ENCODE measurements around the gene ZNF530.

Gene ZNF530

DNA sequence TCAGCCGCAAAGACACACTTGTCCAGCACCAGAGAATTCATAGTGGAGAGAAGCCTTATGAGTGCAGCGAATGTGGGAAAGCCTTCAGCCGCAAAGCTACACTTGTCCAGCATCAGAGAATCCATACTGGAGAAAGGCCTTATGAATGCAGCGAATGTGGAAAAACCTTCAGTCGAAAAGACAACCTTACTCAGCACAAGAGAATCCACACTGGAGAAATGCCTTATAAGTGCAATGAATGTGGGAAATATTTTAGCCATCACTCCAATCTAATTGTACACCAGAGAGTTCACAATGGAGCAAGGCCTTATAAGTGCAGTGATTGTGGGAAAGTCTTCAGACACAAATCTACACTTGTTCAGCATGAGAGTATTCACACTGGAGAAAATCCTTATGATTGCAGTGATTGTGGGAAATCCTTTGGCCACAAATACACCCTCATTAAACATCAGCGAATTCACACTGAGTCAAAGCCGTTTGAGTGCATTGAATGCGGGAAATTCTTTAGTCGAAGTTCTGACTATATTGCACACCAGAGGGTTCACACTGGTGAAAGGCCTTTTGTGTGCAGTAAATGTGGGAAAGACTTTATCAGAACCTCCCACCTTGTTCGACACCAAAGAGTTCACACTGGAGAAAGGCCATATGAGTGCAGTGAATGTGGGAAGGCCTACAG, 21.1 kb downstream of the ZNF530 start:
- Histone ChIP-seq H3K4me3 (ENCODE audit: low read length) (no peak overlapping the region), H3K36me3 (ENCODE audit: control insufficient read depth, low read length) (peaks cover 39% of the 10 kb centered on the region), H3K27me3 (ENCODE audit: control insufficient read depth, low read length) (no peaks in the 10 kb centered on the region), H3K27ac (ENCODE audit: low read depth, low read length) (no peak overlapping the region), H3K9me2 (replicated peaks; ENCODE audit: control insufficient read depth, low read length) (no peaks in the 10 kb centered on the region), H3K79me2 (ENCODE audit: control insufficient read depth, low read length) (no peaks in the 10 kb centered on the region), H3K4me2 (ENCODE audit: low read length) (no peak overlapping the region), H4K20me1 (ENCODE audit: control insufficient read depth, insufficient read depth, low read depth, low read length) (no peaks in the 10 kb centered on the region), H3K9me3 (ENCODE audit: control insufficient read depth, insufficient read depth, low read length) (peaks cover 65% of the 10 kb centered on the region), H3K4me1 (ENCODE audit: control insufficient read depth, low read length) (no peaks in the 10 kb centered on the region), H3F3A (ENCODE audit: control insufficient read depth, insufficient read depth) (no peaks in the 10 kb centered on the region)
- TF ChIP-seq, protein P1, sequence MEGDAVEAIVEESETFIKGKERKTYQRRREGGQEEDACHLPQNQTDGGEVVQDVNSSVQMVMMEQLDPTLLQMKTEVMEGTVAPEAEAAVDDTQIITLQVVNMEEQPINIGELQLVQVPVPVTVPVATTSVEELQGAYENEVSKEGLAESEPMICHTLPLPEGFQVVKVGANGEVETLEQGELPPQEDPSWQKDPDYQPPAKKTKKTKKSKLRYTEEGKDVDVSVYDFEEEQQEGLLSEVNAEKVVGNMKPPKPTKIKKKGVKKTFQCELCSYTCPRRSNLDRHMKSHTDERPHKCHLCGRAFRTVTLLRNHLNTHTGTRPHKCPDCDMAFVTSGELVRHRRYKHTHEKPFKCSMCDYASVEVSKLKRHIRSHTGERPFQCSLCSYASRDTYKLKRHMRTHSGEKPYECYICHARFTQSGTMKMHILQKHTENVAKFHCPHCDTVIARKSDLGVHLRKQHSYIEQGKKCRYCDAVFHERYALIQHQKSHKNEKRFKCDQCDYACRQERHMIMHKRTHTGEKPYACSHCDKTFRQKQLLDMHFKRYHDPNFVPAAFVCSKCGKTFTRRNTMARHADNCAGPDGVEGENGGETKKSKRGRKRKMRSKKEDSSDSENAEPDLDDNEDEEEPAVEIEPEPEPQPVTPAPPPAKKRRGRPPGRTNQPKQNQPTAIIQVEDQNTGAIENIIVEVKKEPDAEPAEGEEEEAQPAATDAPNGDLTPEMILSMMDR (IDR thresholded peaks at IDR 0.05; ENCODE audit: low read depth, low read length, poor library complexity, severe bottlenecking), result no peak
- no peak for TF ChIP-seq EZH2phosphoT487 (IDR thresholded peaks at IDR 0.05; ENCODE audit: borderline replicate concordance, low read length)

GRCh38 chr19:57623091-57623490, 23.4 kb downstream of the ZNF530 start:
- no peaks in the 10 kb centered on the region for H3K4me1 ChIP-seq (ENCODE audit: control insufficient read depth, low read length)
- no peaks in the 10 kb centered on the region for H3F3A ChIP-seq (ENCODE audit: control insufficient read depth, insufficient read depth)
- H3K36me3 ChIP-seq (ENCODE audit: control insufficient read depth, low read length), result peaks cover 30% of the 10 kb centered on the region
- H3K79me2 ChIP-seq (ENCODE audit: control insufficient read depth, low read length), result no peaks in the 10 kb centered on the region
- no peaks in the 10 kb centered on the region for H4K20me1 ChIP-seq (ENCODE audit: control insufficient read depth, insufficient read depth, low read depth, low read length)
- H3K4me3 ChIP-seq (ENCODE audit: low read length), result no peak overlapping the region
- H3K9me3 ChIP-seq (ENCODE audit: control insufficient read depth, insufficient read depth, low read length), result peaks cover 44% of the 10 kb centered on the region
- no peak overlapping the region for H3K4me2 ChIP-seq (ENCODE audit: low read length)
- H3K9me2 ChIP-seq (replicated peaks; ENCODE audit: control insufficient read depth, low read length), result no peaks in the 10 kb centered on the region
- no peak for TF ChIP-seq EZH2phosphoT487 (IDR thresholded peaks at IDR 0.05; ENCODE audit: borderline replicate concordance, low read length)
- TF ChIP-seq, protein P1 (IDR thresholded peaks at IDR 0.05; ENCODE audit: low read depth, low read length, poor library complexity, severe bottlenecking), result no peak
- no peaks in the 10 kb centered on the region for H3K27me3 ChIP-seq (ENCODE audit: control insufficient read depth, low read length)
- no peak overlapping the region for H3K27ac ChIP-seq (ENCODE audit: low read depth, low read length)

DNA sequence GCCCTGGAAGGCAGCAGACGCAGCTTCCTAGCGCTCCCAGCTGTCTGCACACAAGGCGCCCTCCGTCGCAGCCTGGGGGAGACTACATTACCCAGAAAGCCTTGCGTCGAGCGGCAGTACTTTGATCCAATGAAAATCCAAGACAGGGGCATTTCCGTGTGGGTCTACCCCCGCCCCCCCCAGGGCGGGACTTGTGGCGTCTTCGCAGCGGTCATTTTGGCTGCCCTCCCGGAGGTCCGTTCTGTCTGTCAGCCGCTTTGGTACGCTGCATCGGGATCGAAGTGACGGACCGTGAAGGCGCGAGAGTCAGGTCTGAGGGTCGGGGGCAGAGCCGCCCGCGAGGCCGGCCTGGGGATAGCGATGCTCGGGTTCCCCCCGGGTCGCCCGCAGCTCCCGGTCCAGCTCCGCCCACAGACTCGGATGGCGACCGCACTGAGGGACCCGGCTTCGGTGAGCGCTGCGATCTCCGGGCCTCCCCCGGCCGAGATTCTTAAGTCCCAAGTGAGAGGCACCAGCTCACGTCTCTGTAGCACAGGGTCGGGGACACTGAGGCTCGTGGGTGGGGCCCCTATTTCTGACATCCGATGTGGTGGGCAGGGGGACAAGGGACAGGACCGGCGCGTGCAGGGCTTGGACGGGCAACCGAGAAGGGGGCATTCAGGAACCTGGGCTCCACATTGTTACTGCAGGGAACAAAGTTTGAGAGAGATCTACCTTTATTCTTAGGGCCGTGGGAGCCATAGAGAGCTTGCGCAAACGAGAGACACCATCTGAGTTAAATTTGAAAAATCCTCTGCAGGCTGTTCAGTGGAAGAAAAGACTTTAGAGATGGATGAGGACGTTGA, 33.5 kb downstream of the ZNF530 start, which contains the start of gene ZNF211:
Gene ZNF211, plus strand, starts transcription at position 182 of the 845 bp plus-strand sequence. Its CDS starts 179 bp downstream, at position 361.
- Histone ChIP-seq H3K4me1 (ENCODE audit: control insufficient read depth, low read length) (peaks cover 6% of the 10 kb centered on the region), H3K9me2 (replicated peaks; ENCODE audit: control insufficient read depth, low read length) (no peaks in the 10 kb centered on the region), H3F3A (ENCODE audit: control insufficient read depth, insufficient read depth) (no peaks in the 10 kb centered on the region), H3K79me2 (ENCODE audit: control insufficient read depth, low read length) (no peaks in the 10 kb centered on the region), H3K4me2 (ENCODE audit: low read length) (peak within 1 kb of the TSS; percentile 84), H3K27ac (ENCODE audit: low read depth, low read length) (no peak within 1 kb of the TSS), H3K27me3 (ENCODE audit: control insufficient read depth, low read length) (no peaks in the 10 kb centered on the region), H4K20me1 (ENCODE audit: control insufficient read depth, insufficient read depth, low read depth, low read length) (no peaks in the 10 kb centered on the region), H3K36me3 (ENCODE audit: control insufficient read depth, low read length) (no peaks in the 10 kb centered on the region), H3K4me3 (ENCODE audit: low read length) (peak within 1 kb of the TSS; percentile 83), H3K9me3 (ENCODE audit: control insufficient read depth, insufficient read depth, low read length) (peaks cover 19% of the 10 kb centered on the region)
- no peak for TF ChIP-seq EZH2phosphoT487 (IDR thresholded peaks at IDR 0.05; ENCODE audit: borderline replicate concordance, low read length)
- TF ChIP-seq, protein P1 (IDR thresholded peaks at IDR 0.05; ENCODE audit: low read depth, low read length, poor library complexity, severe bottlenecking), result no peak

Measured in DOHH2 (cell line).